ENCODE data around the gene STIMATE.

STIMATE gene

DNA sequence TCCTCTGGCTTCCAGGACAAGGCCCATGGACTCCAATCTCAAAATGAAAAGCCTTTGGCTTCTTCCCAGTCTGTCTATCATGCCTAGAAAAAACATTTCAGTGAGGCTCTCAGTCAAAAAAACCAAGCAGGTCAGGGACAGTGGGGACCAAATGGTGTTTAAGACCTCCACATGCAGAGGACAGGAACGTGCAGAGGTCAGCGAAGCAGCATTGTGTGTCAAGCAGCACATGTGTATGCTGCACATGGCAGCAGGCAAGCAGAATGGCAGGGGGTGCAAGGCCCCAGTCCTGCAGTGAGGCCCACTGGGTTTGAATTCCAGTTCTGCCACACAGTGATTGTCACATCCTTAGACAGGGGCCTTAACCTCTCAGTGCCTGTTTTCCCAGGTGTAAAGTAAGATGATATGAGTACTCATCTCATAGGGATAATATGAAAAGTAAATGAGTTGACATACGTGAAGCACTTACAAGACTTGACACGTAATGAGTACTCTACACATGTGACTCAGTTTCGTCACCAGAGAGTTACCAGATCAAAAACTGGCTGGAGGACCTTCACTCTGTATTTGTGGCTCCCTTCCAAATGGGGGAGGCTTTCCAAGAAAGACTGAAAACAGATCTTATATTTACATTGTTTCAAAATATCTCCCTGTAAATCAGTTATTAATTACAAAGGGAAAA is 11.2 kb downstream of the STIMATE start:
- no peak for DNase-seq (ENCODE audit: extremely low spot score)
- TF ChIP-seq, protein P1, sequence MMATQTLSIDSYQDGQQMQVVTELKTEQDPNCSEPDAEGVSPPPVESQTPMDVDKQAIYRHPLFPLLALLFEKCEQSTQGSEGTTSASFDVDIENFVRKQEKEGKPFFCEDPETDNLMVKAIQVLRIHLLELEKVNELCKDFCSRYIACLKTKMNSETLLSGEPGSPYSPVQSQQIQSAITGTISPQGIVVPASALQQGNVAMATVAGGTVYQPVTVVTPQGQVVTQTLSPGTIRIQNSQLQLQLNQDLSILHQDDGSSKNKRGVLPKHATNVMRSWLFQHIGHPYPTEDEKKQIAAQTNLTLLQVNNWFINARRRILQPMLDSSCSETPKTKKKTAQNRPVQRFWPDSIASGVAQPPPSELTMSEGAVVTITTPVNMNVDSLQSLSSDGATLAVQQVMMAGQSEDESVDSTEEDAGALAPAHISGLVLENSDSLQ (IDR thresholded peaks at IDR 0.05) = no peak
- TF ChIP-seq FOXM1 (IDR thresholded peaks at IDR 0.05; ENCODE audit: borderline replicate concordance) (no peak), CTBP1 (IDR thresholded peaks at IDR 0.05; ENCODE audit: borderline replicate concordance) (no peak), SUZ12 (IDR thresholded peaks at IDR 0.05) (no peak), FOXK2 (IDR thresholded peaks at IDR 0.05) (no peak), ELF4 (IDR thresholded peaks at IDR 0.05) (no peak)
- POLR2A ChIA-PET = no interaction called here
- CTCF ChIA-PET = no interaction called here

DNA sequence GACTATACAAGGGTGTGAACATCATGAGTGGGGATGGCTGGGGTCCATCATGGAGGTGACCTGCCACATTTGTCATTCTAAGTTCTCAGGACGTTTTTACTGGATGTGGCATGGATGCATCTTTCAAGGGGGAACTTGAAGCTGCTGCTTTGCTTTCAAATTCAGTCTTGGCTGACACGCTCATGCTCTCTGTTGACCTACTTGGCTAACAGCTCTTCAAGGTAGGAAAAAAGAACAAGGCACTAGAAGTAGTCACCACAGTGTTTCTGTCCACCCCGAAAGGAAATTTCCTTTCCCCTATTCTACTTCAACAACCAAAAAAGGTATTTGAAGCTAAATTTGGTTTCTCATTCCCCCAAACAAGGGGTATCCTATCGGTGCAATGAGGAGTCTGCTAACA is 15.0 kb downstream of the STIMATE start:
- no peak for TF ChIP-seq TARDBP (IDR thresholded peaks at IDR 0.05)
- no peak for DNase-seq (ENCODE audit: extremely low spot score)
- POLR2A ChIA-PET = no interaction called here
- CTCF ChIA-PET = interaction anchor here (1.1 kb wide), 1 partner anchor 37 kb away, joined by 4 read pairs; no protein-coding TSS in a partner anchor

DNA sequence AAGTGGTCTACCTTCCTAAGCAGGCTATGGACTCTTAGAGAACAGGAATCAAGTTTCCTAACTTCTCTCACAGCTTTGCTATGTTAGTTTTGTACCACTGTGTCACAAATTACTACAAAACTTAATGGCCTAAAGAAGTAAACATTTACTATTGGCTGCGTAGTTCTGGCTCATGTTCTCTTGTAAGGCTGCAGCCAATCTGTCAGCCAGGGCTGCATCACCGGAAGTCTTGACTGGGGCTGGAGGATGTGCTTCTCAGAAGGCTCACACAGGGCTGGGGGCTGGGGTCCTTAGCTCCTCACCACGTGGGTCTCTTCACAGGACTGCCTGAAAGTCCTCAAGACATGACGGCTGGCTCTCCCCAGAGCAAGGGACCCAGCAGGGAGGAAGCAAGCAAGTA is 15.5 kb downstream of the STIMATE start:
- no peak for DNase-seq (ENCODE audit: extremely low spot score)
- TF ChIP-seq NFRKB (IDR thresholded peaks at IDR 0.05) (no peak), CTBP1 (IDR thresholded peaks at IDR 0.05; ENCODE audit: borderline replicate concordance) (no peak), TARDBP (IDR thresholded peaks at IDR 0.05) (no peak), FOXK2 (IDR thresholded peaks at IDR 0.05) (no peak), FOXA1 (IDR thresholded peaks at IDR 0.05) (no peak), ELF4 (IDR thresholded peaks at IDR 0.05) (no peak), FOXM1 (IDR thresholded peaks at IDR 0.05; ENCODE audit: borderline replicate concordance) (no peak), ARNT (IDR thresholded peaks at IDR 0.05) (no peak), LEF1 (IDR thresholded peaks at IDR 0.05; ENCODE audit: borderline replicate concordance) (no peak)
- TF ChIP-seq, protein P1 (IDR thresholded peaks at IDR 0.05) = no peak
- CTCF ChIA-PET = interaction anchor here (1.1 kb wide), 1 partner anchor 36 kb away, joined by 4 read pairs; no protein-coding TSS in a partner anchor
- POLR2A ChIA-PET = no interaction called here

DNA sequence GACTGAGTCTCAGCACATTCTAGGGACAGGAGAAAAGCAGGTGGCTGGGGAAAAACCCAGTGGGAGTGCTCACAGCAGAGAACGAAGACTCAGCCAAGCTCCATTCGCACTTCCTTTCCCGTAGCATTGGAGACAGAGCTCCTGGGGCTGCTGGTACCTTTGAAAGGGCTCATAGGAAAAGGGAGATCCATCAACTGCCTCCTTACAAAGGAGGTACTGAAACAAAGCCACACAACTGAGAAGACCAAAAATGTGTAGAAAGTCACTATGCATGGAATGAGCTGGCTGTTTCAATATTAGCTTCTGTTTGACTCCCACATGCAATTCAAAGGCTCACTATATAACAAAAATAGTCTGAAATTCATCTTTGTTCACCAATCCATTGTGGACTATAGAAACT is 16.9 kb downstream of the STIMATE start:
- no peak for DNase-seq (ENCODE audit: extremely low spot score)
- ChIA-PET CTCF (no interaction called here), POLR2A (no interaction called here)
- TF ChIP-seq TARDBP (IDR thresholded peaks at IDR 0.05) = no peak
- no peak for TF ChIP-seq BHLHE40 (IDR thresholded peaks at IDR 0.05; ENCODE audit: borderline replicate concordance)
- no peak for TF ChIP-seq L3MBTL2 (conservative IDR thresholded peaks at IDR 0.05)
- no peak for TF ChIP-seq LEF1 (IDR thresholded peaks at IDR 0.05; ENCODE audit: borderline replicate concordance)
- no peak for TF ChIP-seq NFRKB (IDR thresholded peaks at IDR 0.05)
- TF ChIP-seq ZNF384 (IDR thresholded peaks at IDR 0.05) = no peak
- TF ChIP-seq, protein P1 (IDR thresholded peaks at IDR 0.05) = no peak
- TF ChIP-seq SUZ12 (IDR thresholded peaks at IDR 0.05) = no peak
- TF ChIP-seq FOXM1 (IDR thresholded peaks at IDR 0.05; ENCODE audit: borderline replicate concordance) = no peak

DNA sequence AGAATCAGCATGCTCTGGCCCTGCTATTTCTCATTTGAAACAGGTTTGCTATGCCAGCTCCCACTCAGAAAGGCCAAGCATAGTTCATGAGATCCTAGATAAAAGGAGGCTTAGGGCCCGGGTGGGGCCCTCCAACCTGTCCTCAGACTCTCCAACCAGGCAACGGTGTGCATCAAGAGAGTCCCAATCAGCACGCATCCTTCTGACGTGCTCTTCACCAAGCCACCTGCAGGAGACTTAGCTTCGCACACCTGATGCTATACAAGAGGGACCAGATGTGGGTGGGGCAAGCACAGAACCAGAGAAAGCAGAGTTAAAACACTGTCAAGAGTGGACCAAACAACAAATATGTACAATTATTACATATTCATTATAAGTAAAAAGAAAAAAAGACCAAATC is 17.3 kb downstream of the STIMATE start:
- no peak for DNase-seq (ENCODE audit: extremely low spot score)
- ChIA-PET POLR2A (interaction anchor here (0.6 kb wide), 1 partner anchor 58 kb away, joined by 3 read pairs; no protein-coding TSS in a partner anchor), CTCF (no interaction called here)
- TF ChIP-seq, protein P1 (IDR thresholded peaks at IDR 0.05) = no peak
- TF ChIP-seq TARDBP (IDR thresholded peaks at IDR 0.05) = no peak
- TF ChIP-seq FOXA1 (IDR thresholded peaks at IDR 0.05) = no peak
- no peak for TF ChIP-seq ARNT (IDR thresholded peaks at IDR 0.05)
- TF ChIP-seq NFRKB (IDR thresholded peaks at IDR 0.05) = no peak
- TF ChIP-seq FOXM1 (IDR thresholded peaks at IDR 0.05; ENCODE audit: borderline replicate concordance) = no peak
- TF ChIP-seq BHLHE40 (IDR thresholded peaks at IDR 0.05; ENCODE audit: borderline replicate concordance) = no peak
- TF ChIP-seq CTBP1 (IDR thresholded peaks at IDR 0.05; ENCODE audit: borderline replicate concordance) = no peak
- no peak for TF ChIP-seq FOXK2 (IDR thresholded peaks at IDR 0.05)
- TF ChIP-seq ZNF384 (IDR thresholded peaks at IDR 0.05) = no peak
- no peak for TF ChIP-seq ELF4 (IDR thresholded peaks at IDR 0.05)
- no peak for TF ChIP-seq SP1 (IDR thresholded peaks at IDR 0.05)
- TF ChIP-seq HDGF (IDR thresholded peaks at IDR 0.05; ENCODE audit: borderline replicate concordance) = no peak
- TF ChIP-seq L3MBTL2 (conservative IDR thresholded peaks at IDR 0.05) = no peak

DNA sequence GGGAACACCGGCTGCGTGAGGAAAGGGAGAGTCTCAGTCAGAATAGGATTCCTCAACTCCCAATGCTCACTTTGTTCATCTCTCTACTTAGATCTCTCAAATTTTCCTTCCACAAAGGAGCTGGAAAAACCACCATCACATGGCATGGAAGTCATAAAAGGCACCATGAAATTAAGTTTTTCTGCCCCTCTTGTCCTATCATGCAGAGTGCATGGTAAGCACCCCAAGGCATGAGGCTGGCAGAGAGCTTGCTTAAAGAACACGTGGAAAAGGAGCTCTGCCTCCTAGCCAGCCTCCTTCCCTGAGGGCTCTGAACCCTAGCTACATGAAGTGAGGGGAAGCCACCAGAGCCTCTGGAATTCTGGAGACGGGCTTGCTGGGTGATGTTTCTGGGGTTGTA is 17.8 kb downstream of the STIMATE start:
- DNase-seq (ENCODE audit: extremely low spot score) = no peak
- ChIA-PET CTCF (no interaction called here), POLR2A (interaction anchor here (0.6 kb wide), 1 partner anchor 59 kb away, joined by 3 read pairs; no protein-coding TSS in a partner anchor)
- TF ChIP-seq FOXK2 (IDR thresholded peaks at IDR 0.05) = no peak

DNA sequence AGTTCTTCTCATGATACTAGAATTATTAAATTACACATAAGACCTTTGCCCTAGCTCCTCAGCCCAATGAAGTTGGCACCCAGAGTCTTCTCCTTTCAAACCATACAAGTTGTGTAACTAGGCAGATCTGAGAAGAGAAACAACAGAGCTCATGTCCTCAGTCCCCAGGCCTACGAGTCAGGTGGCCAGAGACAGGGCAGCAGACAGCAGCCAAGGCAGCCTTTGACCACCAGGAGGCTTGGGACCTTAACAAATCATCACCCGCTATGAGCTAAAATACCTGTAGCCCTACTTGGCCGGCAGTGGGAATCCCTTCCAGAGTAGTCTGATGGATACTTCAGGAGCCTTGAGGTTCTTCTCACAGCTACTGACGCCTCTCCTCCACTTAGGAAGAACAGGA is 18.3 kb downstream of the STIMATE start:
- ChIA-PET CTCF (no interaction called here), POLR2A (no interaction called here)
- no peak for TF ChIP-seq FOXM1 (IDR thresholded peaks at IDR 0.05; ENCODE audit: borderline replicate concordance)
- TF ChIP-seq ZNF384 (IDR thresholded peaks at IDR 0.05) = no peak
- no peak for TF ChIP-seq HDGF (IDR thresholded peaks at IDR 0.05; ENCODE audit: borderline replicate concordance)
- TF ChIP-seq ARNT (IDR thresholded peaks at IDR 0.05) = no peak
- DNase-seq (ENCODE audit: extremely low spot score) = no peak

All from HEK293T (cell line).